UCSD-AML1 (cell line): ENCODE data around the gene AATK.
A peak's percentile ranks its signal among the peaks of the same experiment; 100 is the strongest.

Experiments used
- DNase-seq: peaks from one replicate; lab custom pipeline; 2025; ENCODE audit not compliant: unreplicated experiment; lab: John Stamatoyannopoulos, UW

The AATK gene

DNA sequence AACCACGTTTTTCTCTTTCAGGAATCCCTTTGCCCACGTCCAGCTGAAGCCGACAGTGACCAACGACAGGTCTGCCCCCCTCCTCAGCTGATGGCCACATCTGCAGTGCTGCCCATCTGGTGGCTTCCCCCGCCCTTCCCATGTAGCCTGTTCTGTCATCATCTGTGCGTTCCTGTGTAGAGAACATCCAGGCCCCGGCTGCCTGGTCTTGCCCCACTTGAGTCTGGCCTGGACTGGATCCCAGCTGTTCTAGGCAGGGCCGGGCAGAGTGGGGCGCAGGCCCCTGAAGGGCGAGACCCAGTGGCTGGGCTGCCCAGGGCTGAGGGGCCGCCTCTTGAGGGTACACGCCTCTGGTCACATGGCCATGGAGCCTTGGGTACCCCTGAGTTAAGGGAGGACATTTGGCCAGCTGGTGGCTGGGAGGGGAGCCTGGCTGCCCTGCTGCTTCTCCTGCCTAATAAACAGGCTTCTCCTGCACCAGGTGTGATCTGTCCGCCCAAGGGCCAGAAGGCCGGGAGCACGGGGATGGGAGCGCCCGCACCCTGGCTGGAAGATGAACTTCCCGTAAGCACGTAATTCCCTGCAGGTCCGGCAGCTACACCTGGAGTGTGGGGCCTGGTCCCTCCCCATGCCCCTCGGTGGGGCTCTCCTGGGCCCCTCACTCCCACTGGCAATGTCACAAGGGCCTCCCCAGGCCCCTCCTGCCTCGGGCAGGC, 50.1 kb downstream of the AATK start:
- no peak for DNase-seq

- DNase-seq = no peak
Measured at GRCh38 chr17:81115219-81115618, 50.8 kb downstream of the AATK start.

DNA sequence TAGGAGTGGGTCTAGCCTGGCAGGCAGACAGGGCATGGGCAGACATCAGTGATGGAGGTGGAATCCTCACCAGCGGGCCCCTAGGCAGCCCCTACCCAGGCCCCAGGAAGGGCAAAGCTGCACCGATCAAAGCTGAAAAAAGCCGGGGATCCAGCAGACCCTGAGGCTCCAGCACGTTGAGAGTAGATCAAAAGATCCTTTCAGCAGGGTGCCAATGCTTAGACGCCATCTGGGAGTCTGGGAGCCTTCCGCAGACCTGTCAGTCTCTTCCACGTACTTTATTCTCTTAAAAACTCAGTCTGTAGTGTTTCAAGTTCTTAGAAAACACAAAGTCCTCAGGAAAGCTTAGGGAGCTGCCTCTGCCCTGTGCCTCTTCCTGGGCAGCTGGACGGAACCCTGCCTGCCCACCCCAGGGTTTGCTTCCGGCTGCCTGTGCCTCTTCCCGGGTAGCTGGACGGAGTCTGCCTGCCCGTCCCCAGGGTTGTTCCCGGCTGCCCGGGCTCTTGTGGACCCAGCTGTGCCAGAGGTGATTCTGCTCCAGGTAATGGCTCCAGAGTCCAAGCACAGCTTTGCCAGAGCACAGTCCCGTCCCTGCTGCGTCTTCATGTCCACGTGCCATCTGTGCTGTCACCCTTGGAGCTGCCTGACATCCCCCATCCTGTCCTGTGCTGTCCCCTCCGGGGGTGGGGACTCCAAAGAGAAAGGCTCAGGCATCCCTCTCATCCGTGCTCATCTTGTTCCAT, 51.5 kb downstream of the AATK start:
- no peak for DNase-seq

DNA sequence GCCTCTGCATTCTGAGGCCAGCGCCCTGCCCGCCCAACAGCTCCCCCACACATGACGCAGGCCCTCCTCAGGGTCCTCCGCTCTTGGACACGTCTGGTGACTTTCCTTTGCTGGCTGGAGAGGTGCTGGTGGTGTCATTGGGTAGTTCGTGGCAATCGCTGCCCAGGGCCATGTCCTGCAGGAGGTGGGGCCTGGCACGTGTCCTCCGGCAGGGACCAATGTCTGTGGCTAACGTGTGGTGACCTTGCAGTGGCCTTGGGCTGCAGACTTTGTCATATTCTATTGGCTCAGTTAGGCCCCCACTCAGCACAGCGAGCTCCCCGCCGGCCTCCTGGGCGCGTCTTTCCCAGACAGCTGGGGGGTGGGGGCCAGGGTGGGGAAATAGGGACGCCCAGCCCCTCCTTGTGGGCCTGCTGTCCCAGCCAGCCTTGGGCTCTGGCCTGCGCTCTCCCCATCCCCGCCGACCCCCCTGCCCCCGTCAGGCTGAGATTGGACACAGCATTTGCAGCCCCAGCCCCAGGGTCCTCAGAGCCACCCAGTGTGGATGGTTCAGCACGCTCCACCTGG, 52.8 kb downstream of the AATK start:
- DNase-seq = no peak

GRCh38 chr17:81112450-81112849, 53.6 kb downstream of the AATK start:
- DNase-seq = no peak

- DNase-seq = no peak
Measured at GRCh38 chr17:81111066-81111465, 55.0 kb downstream of the AATK start.

DNA sequence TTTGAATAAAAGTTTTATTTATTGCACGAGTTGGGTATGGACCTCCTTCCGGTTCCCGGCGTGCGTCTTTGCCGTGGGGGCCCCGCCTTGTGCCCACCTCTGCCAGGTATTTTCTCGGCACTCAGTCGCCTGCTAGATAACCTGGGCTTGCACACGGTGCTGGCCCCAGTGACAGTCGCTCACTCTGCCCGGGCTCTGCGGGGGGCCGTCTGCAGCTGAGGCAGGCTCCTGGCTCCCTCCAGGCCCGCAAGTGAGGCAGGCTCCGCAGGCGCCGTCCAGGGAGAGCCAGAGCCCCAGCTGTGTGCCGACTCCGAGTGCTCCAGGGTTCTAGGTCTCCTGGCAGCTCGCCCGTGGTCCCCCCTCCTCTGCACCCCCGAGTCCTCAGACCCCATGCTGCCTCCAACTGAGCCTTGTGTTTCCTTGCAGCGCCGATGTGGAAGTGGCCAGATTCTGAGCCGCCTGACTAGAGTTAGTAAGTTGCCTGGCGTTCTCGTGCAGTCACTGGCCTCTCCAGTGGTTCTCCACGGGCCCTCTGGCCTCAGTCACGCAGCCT, 55.5 kb downstream of the AATK start:
- DNase-seq = no peak

DNA sequence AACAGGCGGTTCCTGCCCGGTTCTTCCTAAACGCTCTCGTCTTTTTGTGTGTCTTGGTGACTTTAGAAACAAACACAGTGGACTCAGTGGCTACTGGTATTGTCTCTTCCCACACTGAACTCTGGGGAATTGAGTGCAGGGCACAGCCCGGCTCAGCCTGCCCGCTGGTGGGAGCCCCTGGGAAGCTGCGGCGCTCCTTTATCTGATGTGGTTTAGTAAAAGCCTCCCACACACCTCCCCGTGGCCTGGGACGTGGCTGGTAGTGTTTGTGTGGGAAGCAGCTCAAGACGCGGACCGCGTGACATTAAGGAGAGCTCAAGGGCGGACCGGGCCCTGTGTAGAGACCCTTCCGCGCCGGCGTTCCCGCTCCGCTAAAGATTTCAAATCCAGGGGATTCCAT, 56.1 kb downstream of the AATK start:
- peak; percentile 53 for DNase-seq

- DNase-seq = no peak
Measured at GRCh38 chr17:81108220-81108619, 57.8 kb downstream of the AATK start.

GRCh38 chr17:81106716-81107115, 59.3 kb downstream of the AATK start:
- DNase-seq = no peak

DNA sequence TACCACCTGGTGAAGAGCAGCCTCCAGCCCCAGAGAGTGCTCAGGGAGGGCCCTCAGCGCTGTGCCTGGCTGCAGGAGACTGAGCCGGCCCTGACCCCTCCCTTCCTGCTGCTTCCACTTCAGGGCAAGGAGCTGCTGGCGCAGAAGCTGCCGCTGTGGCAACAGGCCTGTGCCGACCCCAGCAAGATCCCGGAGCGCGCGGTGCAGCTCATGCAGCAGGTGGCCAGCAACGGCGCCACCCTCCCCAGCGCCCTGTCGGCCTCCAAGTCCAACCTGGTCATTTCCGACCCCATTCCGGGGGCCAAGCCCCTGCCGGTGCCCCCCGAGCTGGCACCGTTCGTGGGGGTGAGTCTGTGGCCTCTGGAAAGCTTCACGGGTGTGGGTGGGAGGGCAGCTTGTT, 62.6 kb downstream of the AATK start:
- no peak for DNase-seq

DNA sequence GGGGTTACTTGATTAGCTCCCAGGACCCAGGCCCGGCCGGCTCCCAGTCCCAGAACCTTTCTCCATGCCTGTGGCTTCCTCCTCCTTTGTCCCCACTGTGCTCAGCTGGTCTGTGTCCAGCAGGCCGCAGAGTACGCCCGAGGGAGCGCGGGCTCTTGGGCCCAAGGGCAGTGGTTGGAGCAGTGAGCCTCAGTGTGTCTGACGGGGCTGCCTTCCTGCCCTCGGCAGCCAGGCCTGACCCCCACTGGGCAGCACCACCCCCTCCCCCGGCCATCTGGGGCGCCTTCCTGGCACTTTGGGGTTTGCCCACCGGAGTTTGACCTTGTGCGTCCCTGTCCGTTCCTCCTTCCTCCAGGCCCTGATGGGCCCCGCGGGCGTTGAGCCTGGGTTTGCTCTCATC, 63.2 kb downstream of the AATK start:
- DNase-seq = no peak

GRCh38 chr17:81102352-81102751, 63.7 kb downstream of the AATK start:
- DNase-seq = no peak

DNA sequence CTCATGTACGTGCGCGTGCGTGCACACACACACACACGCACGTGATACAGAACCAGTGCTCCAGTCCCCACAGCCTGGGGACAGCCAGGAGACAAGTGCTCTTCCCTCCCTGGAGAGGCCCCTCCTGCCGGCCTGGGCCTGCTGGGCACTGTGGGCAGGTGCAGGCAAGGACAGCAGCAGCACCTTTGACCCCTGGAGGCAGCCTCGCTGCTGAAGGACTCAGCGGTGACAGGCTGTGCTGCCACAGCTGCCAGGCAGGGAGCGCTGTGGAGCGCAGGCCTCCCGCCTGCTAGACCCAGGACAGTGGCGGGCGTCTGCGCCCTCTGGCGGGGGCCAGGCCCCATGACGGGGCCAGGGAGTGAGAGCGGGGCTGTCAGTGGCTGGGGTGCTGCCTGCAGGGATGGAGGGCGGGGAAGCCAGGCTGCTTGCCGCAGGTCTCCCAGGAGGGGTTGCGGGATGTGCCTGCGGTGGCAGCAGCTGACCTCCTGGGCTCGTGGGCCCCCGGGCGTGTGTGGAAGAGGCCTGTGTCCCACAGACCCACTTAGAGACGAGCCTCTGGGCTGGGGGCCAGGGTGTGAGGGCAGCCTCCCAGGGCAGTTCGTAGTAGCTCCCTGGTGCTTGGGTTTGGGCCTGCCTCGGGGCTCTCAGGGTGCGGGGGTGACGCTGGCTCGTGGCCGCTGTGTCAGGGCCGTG, 64.3 kb downstream of the AATK start:
- peak; percentile 87 for DNase-seq

- DNase-seq = no peak
Measured at GRCh38 chr17:81100668-81101067, 65.4 kb downstream of the AATK start.

GRCh38 chr17:81099888-81100287, 66.1 kb downstream of the AATK start:
- DNase-seq = no peak

GRCh38 chr17:81097943-81098308, 68.1 kb downstream of the AATK start:
- DNase-seq = no peak

- no peak for DNase-seq
Measured at GRCh38 chr17:81097134-81097942, 68.7 kb downstream of the AATK start.

- no peak for DNase-seq
Measured at GRCh38 chr17:81096741-81097133, 69.3 kb downstream of the AATK start.

- DNase-seq = no peak
Measured at GRCh38 chr17:81095383-81095762, 70.6 kb downstream of the AATK start.
